ENCODE data around the gene GRIK2. TPM values are rescaled to one million over a fixed set of nuclear protein-coding genes. Genes with fewer than 3 reads are reported as not detected.
A peak's percentile ranks its signal among the peaks of the same experiment; 100 is the strongest.
"Not testable (repeated sequence)": the region's sequence is repeated elsewhere in the genome, so short reads cannot be mapped to it uniquely, and the experiment has no call there.

The GRIK2 gene
- total RNA-seq, 2 donors from 2014 or later, result not detected

DNA sequence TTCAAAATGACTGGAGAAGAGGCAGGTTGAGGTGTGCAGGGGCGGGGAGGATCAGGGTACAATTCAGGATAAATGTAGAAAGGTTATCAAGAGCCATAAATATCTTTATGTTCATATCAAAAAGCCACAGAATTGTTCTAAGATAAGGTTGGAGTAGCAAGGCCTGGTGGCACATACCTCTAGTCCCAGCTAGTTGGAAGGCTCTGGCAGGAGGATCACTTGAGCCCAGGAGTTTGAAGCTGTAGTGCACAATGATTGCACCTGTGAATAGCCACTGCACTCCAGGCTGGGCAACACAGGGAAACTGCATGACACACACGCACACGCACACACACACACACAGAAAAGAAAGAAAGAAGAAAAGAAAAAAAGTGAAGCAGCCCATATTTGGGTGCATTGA, 194.8 kb downstream of the GRIK2 start:
- no peaks in the 10 kb centered on the region for H3K27me3 Mint-ChIP-seq (ENCODE audit: low read depth)
- H3K4me3 Mint-ChIP-seq, result no peak overlapping the region
- no peaks in the 10 kb centered on the region for H3K4me1 Mint-ChIP-seq (ENCODE audit: low read depth)
- H3K27ac Mint-ChIP-seq, result no peak overlapping the region
- peaks cover 3 to 4% of the 10 kb centered on the region in 2 donors for H3K9me3 Mint-ChIP-seq
- DNase-seq (no peak), ATAC-seq (replicated peaks in 1 of 2) (no peak)
- H3K36me3 Mint-ChIP-seq (ENCODE audit: insufficient read depth in 2 of 2), result no peaks in the 10 kb centered on the region

GRCh38 chr6:101595276-101595675, 201.8 kb downstream of the GRIK2 start:
- Mint-ChIP-seq H3K27ac (no peak overlapping the region), H3K4me1 (ENCODE audit: low read depth) (no peaks in the 10 kb centered on the region), H3K27me3 (ENCODE audit: low read depth) (no peaks in the 10 kb centered on the region), H3K36me3 (ENCODE audit: insufficient read depth in 2 of 2) (no peaks in the 10 kb centered on the region), H3K4me3 (no peak overlapping the region), H3K9me3 (peaks cover 0 to 4% of the 10 kb centered on the region in 2 donors)
- DNase-seq (no peak), ATAC-seq (replicated peaks in 1 of 2) (no peak)

DNA sequence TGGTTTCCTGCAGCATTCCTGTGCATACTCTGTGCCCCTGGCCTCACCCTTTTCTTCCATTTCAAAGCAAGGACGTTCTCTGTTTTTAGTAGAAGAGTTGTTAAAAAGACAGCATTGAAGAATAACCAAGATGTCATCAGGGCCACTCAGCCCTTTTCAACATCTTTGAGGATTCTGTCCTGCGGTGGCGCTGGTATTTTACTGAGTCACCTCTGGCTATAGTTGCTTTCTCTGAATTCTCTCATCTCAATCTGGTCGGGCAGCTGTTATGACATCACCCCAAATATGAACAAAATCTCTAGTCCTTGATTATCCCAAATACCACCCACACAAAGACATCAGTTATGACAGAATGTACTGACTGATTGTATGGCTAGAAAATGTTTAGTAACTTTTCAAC, 204.2 kb downstream of the GRIK2 start:
- no peak for DNase-seq
- no peaks in the 10 kb centered on the region for H3K36me3 Mint-ChIP-seq (ENCODE audit: insufficient read depth in 2 of 2)
- no peaks in the 10 kb centered on the region for H3K4me1 Mint-ChIP-seq (ENCODE audit: low read depth)
- H3K27me3 Mint-ChIP-seq (ENCODE audit: low read depth), result no peaks in the 10 kb centered on the region
- H3K9me3 Mint-ChIP-seq, result peaks cover 0 to 4% of the 10 kb centered on the region in 2 donors
- no peak overlapping the region for H3K4me3 Mint-ChIP-seq
- ATAC-seq (replicated peaks in 1 of 2), result no peak
- no peak overlapping the region for H3K27ac Mint-ChIP-seq

DNA sequence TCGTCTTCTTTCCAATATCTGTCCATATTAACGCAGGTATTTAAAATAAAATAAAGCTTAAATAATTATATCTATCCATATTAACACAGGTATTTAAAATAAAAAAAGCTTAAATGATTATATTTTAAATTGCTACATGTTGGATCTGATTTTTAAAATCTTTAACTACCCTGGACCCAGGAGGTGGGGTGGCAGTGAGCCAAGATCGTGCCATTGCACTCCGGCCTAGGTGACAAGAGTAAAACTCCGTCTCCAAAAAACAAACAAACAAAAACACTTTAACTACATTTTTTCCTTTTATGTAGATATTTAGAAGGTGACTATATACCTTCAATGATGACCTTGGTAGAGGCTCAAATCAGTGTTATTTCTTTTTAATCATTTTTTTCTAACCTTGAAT, 211.9 kb downstream of the GRIK2 start:
- Mint-ChIP-seq H3K36me3 (ENCODE audit: insufficient read depth in 2 of 2) (no peaks in the 10 kb centered on the region), H3K4me1 (ENCODE audit: low read depth) (no peaks in the 10 kb centered on the region)

DNA sequence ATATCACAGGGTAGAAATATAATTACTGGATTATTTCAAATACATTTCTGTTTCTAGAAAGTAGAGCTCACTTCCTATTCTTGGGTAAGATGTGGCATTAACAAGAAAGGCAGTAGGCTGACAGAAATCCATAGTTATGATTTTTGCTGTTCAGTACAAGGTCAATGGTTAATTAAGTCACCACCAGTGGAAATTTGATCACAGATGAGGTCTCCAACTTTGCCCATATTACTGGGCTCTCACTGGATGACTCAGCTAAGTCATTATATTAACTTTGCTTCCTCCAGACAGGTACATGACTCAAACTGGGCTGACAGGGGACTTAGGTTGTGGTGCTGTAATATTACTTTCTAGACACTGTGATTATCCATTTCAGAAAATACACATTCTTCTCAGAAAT, 212.4 kb downstream of the GRIK2 start:
- no peaks in the 10 kb centered on the region for H3K4me1 Mint-ChIP-seq (ENCODE audit: low read depth)
- H3K4me3 Mint-ChIP-seq, result no peak overlapping the region
- H3K9me3 Mint-ChIP-seq, result peaks cover 3 to 6% of the 10 kb centered on the region in 2 donors
- peak in 1 of 2 donors; percentile 32 for ATAC-seq (replicated peaks in 1 of 2)
- no peaks in the 10 kb centered on the region for H3K27me3 Mint-ChIP-seq (ENCODE audit: low read depth)
- H3K36me3 Mint-ChIP-seq (ENCODE audit: insufficient read depth in 2 of 2), result no peaks in the 10 kb centered on the region
- no peak for DNase-seq
- H3K27ac Mint-ChIP-seq, result no peak overlapping the region

More for the DNA sequence above, 211.9 kb downstream of the GRIK2 start:
- Mint-ChIP-seq H3K27me3 (ENCODE audit: low read depth) (no peaks in the 10 kb centered on the region), H3K27ac (no peak overlapping the region), H3K4me3 (no peak overlapping the region), H3K9me3 (peaks cover 3 to 6% of the 10 kb centered on the region in 2 donors)
- no peak for DNase-seq
- no peak for ATAC-seq (replicated peaks in 1 of 2)

DNA sequence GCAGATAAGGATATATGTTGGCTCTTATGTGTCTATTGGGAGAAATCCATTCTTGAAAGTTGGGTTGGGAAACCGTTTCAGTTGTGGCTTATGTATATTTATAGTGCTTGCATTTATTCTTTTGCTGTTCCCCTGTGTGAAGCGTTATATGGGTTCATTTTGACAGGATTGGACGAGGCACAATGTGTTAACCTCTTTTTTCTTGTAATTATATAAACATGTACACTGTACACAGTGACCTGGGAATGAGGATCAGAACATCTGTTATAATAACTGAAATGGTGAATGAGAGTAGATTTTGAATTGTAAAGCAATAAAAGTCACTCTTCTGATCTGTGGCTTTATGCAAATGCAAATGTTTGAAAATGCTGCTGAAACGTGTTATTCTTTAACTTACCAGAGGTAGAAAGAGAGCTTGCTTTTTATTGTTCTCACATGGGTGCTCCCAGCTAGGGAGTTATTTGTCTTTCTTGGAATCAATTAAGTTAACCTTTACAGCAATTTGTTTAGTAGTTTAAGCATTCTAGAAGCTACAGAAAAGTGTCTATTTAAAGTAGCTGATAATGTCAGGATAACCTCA, 213.7 kb downstream of the GRIK2 start:
- DNase-seq (no peak), ATAC-seq (replicated peaks in 1 of 2) (no peak)
- no peaks in the 10 kb centered on the region for H3K27me3 Mint-ChIP-seq (ENCODE audit: low read depth)
- no peak overlapping the region for H3K27ac Mint-ChIP-seq
- peaks cover 3 to 6% of the 10 kb centered on the region in 2 donors for H3K9me3 Mint-ChIP-seq
- H3K36me3 Mint-ChIP-seq (ENCODE audit: insufficient read depth in 2 of 2), result no peaks in the 10 kb centered on the region
- H3K4me3 Mint-ChIP-seq, result no peak overlapping the region
- H3K4me1 Mint-ChIP-seq (ENCODE audit: low read depth), result no peaks in the 10 kb centered on the region

GRCh38 chr6:101608703-101609102, 215.2 kb downstream of the GRIK2 start:
- no peaks in the 10 kb centered on the region for H3K27me3 Mint-ChIP-seq (ENCODE audit: low read depth)
- H3K9me3 Mint-ChIP-seq, result peaks cover 4 to 6% of the 10 kb centered on the region in 2 donors
- no peak overlapping the region for H3K4me3 Mint-ChIP-seq

GRCh38 chr6:101613556-101613955, 220.0 kb downstream of the GRIK2 start:
- Mint-ChIP-seq H3K36me3 (ENCODE audit: insufficient read depth in 2 of 2) (no peaks in the 10 kb centered on the region), H3K4me1 (ENCODE audit: low read depth) (no peaks in the 10 kb centered on the region), H3K27me3 (ENCODE audit: low read depth) (no peaks in the 10 kb centered on the region), H3K4me3 (no peak overlapping the region), H3K9me3 (peaks cover 4 to 5% of the 10 kb centered on the region in 2 donors), H3K27ac (no peak overlapping the region)
- no peak for DNase-seq
- ATAC-seq (replicated peaks in 1 of 2), result no peak

More at GRCh38 chr6:101608703-101609102, 215.2 kb downstream of the GRIK2 start:
- Mint-ChIP-seq H3K4me1 (ENCODE audit: low read depth) (no peaks in the 10 kb centered on the region), H3K27ac (no peak overlapping the region), H3K36me3 (ENCODE audit: insufficient read depth in 2 of 2) (no peaks in the 10 kb centered on the region)
- DNase-seq, result no peak
- no peak for ATAC-seq (replicated peaks in 1 of 2)

GRCh38 chr6:101614774-101615173, 221.3 kb downstream of the GRIK2 start:
- no peak for DNase-seq

GRCh38 chr6:101626269-101626668, 232.8 kb downstream of the GRIK2 start:
- no peaks in the 10 kb centered on the region for H3K27me3 Mint-ChIP-seq (ENCODE audit: low read depth)
- no peaks in the 10 kb centered on the region for H3K36me3 Mint-ChIP-seq (ENCODE audit: insufficient read depth in 2 of 2)
- H3K27ac Mint-ChIP-seq, result no peak overlapping the region
- H3K4me3 Mint-ChIP-seq, result no peak overlapping the region
- no peaks in the 10 kb centered on the region for H3K4me1 Mint-ChIP-seq (ENCODE audit: low read depth)
- no peaks in the 10 kb centered on the region for H3K9me3 Mint-ChIP-seq
- DNase-seq, result no peak
- no peak for ATAC-seq (replicated peaks in 1 of 2)

More at GRCh38 chr6:101614774-101615173, 221.3 kb downstream of the GRIK2 start:
- Mint-ChIP-seq H3K4me1 (ENCODE audit: low read depth) (no peaks in the 10 kb centered on the region), H3K27ac (no peak overlapping the region), H3K36me3 (ENCODE audit: insufficient read depth in 2 of 2) (no peaks in the 10 kb centered on the region), H3K4me3 (no peak overlapping the region), H3K9me3 (peaks cover 2 to 5% of the 10 kb centered on the region in 2 donors), H3K27me3 (ENCODE audit: low read depth) (no peaks in the 10 kb centered on the region)
- peak; percentile 84 to 86 for ATAC-seq (replicated peaks in 1 of 2)

DNA sequence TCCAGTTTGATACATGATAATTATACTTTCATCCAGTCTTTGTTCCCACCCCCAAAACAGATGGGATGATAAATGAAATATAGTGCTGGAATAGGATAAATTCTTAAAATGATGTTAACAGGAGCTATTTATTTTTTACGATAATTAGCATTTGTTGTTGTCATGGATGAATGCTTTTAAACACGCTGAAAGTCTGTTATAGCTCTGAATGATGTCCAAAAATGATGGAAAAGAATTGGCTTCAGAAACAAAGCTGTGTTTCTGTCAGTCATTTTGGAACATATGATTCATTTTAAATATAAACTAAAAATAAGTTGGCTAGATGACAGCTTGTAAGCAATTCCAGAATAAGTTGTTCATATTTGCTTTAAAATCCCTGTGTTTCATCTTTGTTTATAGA, 237.4 kb downstream of the GRIK2 start:
- Mint-ChIP-seq H3K4me3 (no peak overlapping the region), H3K27me3 (ENCODE audit: low read depth) (no peaks in the 10 kb centered on the region), H3K9me3 (peaks cover 3 to 6% of the 10 kb centered on the region in 2 donors), H3K36me3 (ENCODE audit: insufficient read depth in 2 of 2) (no peaks in the 10 kb centered on the region), H3K27ac (no peak overlapping the region), H3K4me1 (ENCODE audit: low read depth) (no peaks in the 10 kb centered on the region)
- DNase-seq (no peak), ATAC-seq (replicated peaks in 1 of 2) (no peak)

GRCh38 chr6:101633081-101633480, 239.6 kb downstream of the GRIK2 start:
- H3K9me3 Mint-ChIP-seq, result peaks cover 7 to 18% of the 10 kb centered on the region in 2 donors
- no peak for DNase-seq
- H3K4me1 Mint-ChIP-seq (ENCODE audit: low read depth), result no peaks in the 10 kb centered on the region
- no peaks in the 10 kb centered on the region for H3K27me3 Mint-ChIP-seq (ENCODE audit: low read depth)
- H3K4me3 Mint-ChIP-seq, result no peak overlapping the region
- no peak overlapping the region for H3K27ac Mint-ChIP-seq
- no peak for ATAC-seq (replicated peaks in 1 of 2)
- H3K36me3 Mint-ChIP-seq (ENCODE audit: insufficient read depth in 2 of 2), result no peaks in the 10 kb centered on the region

GRCh38 chr6:101638865-101639264, 245.4 kb downstream of the GRIK2 start:
- H3K9me3 Mint-ChIP-seq, result peaks cover 4 to 13% of the 10 kb centered on the region in 2 donors
- not testable (repeated sequence) for ATAC-seq (replicated peaks in 1 of 2); H3K36me3 Mint-ChIP-seq (ENCODE audit: insufficient read depth in 2 of 2); H3K27ac Mint-ChIP-seq; DNase-seq; H3K4me3 Mint-ChIP-seq; H3K4me1 Mint-ChIP-seq (ENCODE audit: low read depth); H3K27me3 Mint-ChIP-seq (ENCODE audit: low read depth)

- Mint-ChIP-seq H3K27ac (no peak overlapping the region), H3K36me3 (ENCODE audit: insufficient read depth in 2 of 2) (no peaks in the 10 kb centered on the region), H3K27me3 (ENCODE audit: low read depth) (no peaks in the 10 kb centered on the region), H3K4me3 (no peak overlapping the region), H3K4me1 (ENCODE audit: low read depth) (no peaks in the 10 kb centered on the region), H3K9me3 (peaks cover 4 to 13% of the 10 kb centered on the region in 2 donors)
- DNase-seq (no peak), ATAC-seq (replicated peaks in 1 of 2) (no peak)
Observed at GRCh38 chr6:101640131-101640530, 246.6 kb downstream of the GRIK2 start.

Data from activated T-cell treated with anti-CD3 and anti-CD28 coated beads, Interleukin-2, amount 50 U/mL, for 72 hours (primary cell).